SK-N-SH treated with all-trans-retinoic acid at 6 μM for 48 hours (cell line): ENCODE data around the gene SLC10A3.

Source experiments
- ATAC-seq: fragments of 200-7000 bp; cut with Tn5 transposase; 3 replicates; pipeline ENCODE4 v1.9.1; 2020; ENCODE audit warnings: mild to moderate bottlenecking, moderate library complexity
- ARNTL ChIP-seq: fragments of 450-650 bp; formaldehyde crosslinking; IDR thresholded peaks from 2 replicates; pipeline ENCODE4 v1.5.0; 2020; ENCODE audit warnings: low read depth, mild to moderate bottlenecking, moderate library complexity, borderline replicate concordance
- BACH2 ChIP-seq: fragments of 250-450 bp; sonication (Bioruptor Pico); IDR thresholded peaks from 2 replicates; pipeline ENCODE4 v1.9.0; 2021; ENCODE audit warnings: mild to moderate bottlenecking, borderline replicate concordance
- CSDC2 ChIP-seq: fragments of 250-450 bp; sonication (Bioruptor Pico); IDR thresholded peaks from 2 replicates; pipeline ENCODE4 v1.5.0; 2020; ENCODE audit warnings: mild to moderate bottlenecking, moderate library complexity
- ESRRG ChIP-seq: fragments of 250-450 bp; sonication (Bioruptor Pico); IDR thresholded peaks from 2 replicates; pipeline ENCODE4 v1.6.1; 2021; ENCODE audit warnings: mild to moderate bottlenecking
- GLIS3 ChIP-seq: fragments of 250-450 bp; sonication (Bioruptor Pico); IDR thresholded peaks from 2 replicates; pipeline ENCODE4 v1.5.0; 2020; ENCODE audit warnings: mild to moderate bottlenecking, moderate library complexity
- ISL1 ChIP-seq: fragments of 250-450 bp; sonication (Bioruptor Pico); IDR thresholded peaks from 2 replicates; pipeline ENCODE4 v2.1.2; 2022; ENCODE audit warnings: mild to moderate bottlenecking, moderate library complexity
- OSR1 ChIP-seq: fragments of 250-450 bp; sonication (Bioruptor Pico); IDR thresholded peaks from 2 replicates; pipeline ENCODE4 v1.8.0; 2022; ENCODE audit warnings: moderate library complexity, mild to moderate bottlenecking, inconsistent platforms
- PPARA ChIP-seq: fragments of 250-450 bp; sonication (Bioruptor Pico); IDR thresholded peaks from 2 replicates; pipeline ENCODE4 v1.5.0; 2020; ENCODE audit warnings: mild to moderate bottlenecking, borderline replicate concordance
- RARB ChIP-seq: fragments of 250-450 bp; sonication (Bioruptor Pico); IDR thresholded peaks from 2 replicates; pipeline ENCODE4 v1.8.0; 2021; ENCODE audit warnings: mild to moderate bottlenecking, moderate library complexity
- SNAI2 ChIP-seq: fragments of 250-450 bp; sonication (Bioruptor Pico); IDR thresholded peaks from 2 replicates; pipeline ENCODE4 v1.5.0; 2020; ENCODE audit warnings: mild to moderate bottlenecking, moderate library complexity
- TCF4 ChIP-seq: fragments of 250-450 bp; sonication (Bioruptor Pico); IDR thresholded peaks from 2 replicates; pipeline ENCODE4 v1.8.0; 2021; ENCODE audit warnings: mild to moderate bottlenecking, moderate library complexity, borderline replicate concordance
- TOX ChIP-seq: fragments of 250-450 bp; sonication (Bioruptor Pico); IDR thresholded peaks from 2 replicates; pipeline ENCODE4 v1.8.0; 2021; ENCODE audit warnings: mild to moderate bottlenecking, moderate library complexity, borderline replicate concordance
- ZFP3 ChIP-seq: fragments of 250-450 bp; sonication (Bioruptor Pico); IDR thresholded peaks from 2 replicates; pipeline ENCODE4 v1.5.0; 2020; ENCODE audit warnings: mild to moderate bottlenecking, moderate library complexity
- ZFP30 ChIP-seq: fragments of 450-650 bp; formaldehyde crosslinking; IDR thresholded peaks from 2 replicates; pipeline ENCODE4 v1.5.0; 2022; ENCODE audit warnings: mild to moderate bottlenecking, moderate library complexity
- ZNF565 ChIP-seq: fragments of 450-650 bp; formaldehyde crosslinking; conservative IDR thresholded peaks from 2 replicates; pipeline ENCODE4 v1.5.0; 2020; ENCODE audit warnings: low read depth, mild to moderate bottlenecking, moderate library complexity
- ZNF70 ChIP-seq: fragments of 450-650 bp; formaldehyde crosslinking; IDR thresholded peaks from 2 replicates; pipeline ENCODE4 v1.5.0; 2020; ENCODE audit warnings: mild to moderate bottlenecking, moderate library complexity
- ZNF8 ChIP-seq: fragments of 450-650 bp; formaldehyde crosslinking; IDR thresholded peaks from 2 replicates; pipeline ENCODE4 v1.5.0; 2020; ENCODE audit warnings: mild to moderate bottlenecking, moderate library complexity
- TF ChIP-seq, protein P1 (sequence below): fragments of 250-450 bp; sonication (Bioruptor Pico); IDR thresholded peaks from 2 replicates; pipeline ENCODE4 v1.8.0; 2020; ENCODE audit warnings: mild to moderate bottlenecking, moderate library complexity, borderline replicate concordance
- TF ChIP-seq, protein P2 (sequence below): fragments of 250-450 bp; sonication (Bioruptor Pico); IDR thresholded peaks from 2 replicates; pipeline ENCODE4 v1.8.0; 2021; ENCODE audit warnings: low read depth, mild to moderate bottlenecking, moderate library complexity, borderline replicate concordance
- TF ChIP-seq, protein P3 (sequence below): fragments of 250-450 bp; sonication (Bioruptor Pico); IDR thresholded peaks from 2 replicates; pipeline ENCODE4 v1.5.1; 2020; ENCODE audit warnings: low read depth, mild to moderate bottlenecking, moderate library complexity
- TF ChIP-seq, protein P4 (sequence below): fragments of 250-450 bp; sonication (Bioruptor Pico); IDR thresholded peaks from 2 replicates; pipeline ENCODE4 v1.5.1; 2021; ENCODE audit warnings: mild to moderate bottlenecking, moderate library complexity

The SLC10A3 gene

DNA sequence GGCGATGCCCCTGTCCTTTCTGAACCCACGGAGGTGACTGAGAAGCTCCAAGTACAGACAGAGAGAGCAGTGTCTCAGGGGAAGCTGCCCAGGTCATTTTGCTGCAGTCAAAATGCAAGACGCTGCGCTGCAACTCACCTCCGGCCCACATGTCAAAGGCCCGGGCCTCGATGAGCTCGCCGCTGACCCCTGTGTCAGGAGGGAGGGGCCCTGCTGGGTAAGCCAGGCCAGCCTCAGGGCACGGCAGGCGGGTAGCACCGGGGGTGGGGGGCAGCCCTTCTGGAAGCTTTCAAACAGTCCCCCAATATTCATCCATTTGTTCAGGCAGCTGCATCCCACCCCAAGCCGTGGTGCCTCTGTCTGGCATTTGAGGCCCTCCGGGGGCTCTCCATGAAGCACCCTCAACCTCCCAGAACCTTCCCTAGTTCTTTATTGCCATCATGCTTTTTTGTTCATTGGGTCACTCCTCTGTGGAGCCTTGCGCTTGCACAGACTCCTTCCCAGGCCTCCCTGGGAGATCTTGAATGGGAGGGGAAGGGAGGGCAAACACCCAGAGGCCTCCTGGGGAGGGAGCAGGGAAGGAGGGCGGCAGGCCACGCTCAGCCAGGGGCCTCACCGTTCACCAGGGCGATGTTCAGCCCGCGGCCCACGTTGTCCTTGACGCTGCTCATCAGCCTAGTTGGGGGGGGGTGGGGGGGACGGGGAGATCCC, 17.4 kb upstream of the SLC10A3 start (continued):
- TF ChIP-seq, protein P1, sequence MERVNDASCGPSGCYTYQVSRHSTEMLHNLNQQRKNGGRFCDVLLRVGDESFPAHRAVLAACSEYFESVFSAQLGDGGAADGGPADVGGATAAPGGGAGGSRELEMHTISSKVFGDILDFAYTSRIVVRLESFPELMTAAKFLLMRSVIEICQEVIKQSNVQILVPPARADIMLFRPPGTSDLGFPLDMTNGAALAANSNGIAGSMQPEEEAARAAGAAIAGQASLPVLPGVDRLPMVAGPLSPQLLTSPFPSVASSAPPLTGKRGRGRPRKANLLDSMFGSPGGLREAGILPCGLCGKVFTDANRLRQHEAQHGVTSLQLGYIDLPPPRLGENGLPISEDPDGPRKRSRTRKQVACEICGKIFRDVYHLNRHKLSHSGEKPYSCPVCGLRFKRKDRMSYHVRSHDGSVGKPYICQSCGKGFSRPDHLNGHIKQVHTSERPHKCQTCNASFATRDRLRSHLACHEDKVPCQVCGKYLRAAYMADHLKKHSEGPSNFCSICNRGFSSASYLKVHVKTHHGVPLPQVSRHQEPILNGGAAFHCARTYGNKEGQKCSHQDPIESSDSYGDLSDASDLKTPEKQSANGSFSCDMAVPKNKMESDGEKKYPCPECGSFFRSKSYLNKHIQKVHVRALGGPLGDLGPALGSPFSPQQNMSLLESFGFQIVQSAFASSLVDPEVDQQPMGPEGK (CRISPR knock-in tag): no peak
- TF ChIP-seq ZNF8 (CRISPR knock-in tag) (no peak), TCF4 (CRISPR knock-in tag) (no peak)

DNA sequence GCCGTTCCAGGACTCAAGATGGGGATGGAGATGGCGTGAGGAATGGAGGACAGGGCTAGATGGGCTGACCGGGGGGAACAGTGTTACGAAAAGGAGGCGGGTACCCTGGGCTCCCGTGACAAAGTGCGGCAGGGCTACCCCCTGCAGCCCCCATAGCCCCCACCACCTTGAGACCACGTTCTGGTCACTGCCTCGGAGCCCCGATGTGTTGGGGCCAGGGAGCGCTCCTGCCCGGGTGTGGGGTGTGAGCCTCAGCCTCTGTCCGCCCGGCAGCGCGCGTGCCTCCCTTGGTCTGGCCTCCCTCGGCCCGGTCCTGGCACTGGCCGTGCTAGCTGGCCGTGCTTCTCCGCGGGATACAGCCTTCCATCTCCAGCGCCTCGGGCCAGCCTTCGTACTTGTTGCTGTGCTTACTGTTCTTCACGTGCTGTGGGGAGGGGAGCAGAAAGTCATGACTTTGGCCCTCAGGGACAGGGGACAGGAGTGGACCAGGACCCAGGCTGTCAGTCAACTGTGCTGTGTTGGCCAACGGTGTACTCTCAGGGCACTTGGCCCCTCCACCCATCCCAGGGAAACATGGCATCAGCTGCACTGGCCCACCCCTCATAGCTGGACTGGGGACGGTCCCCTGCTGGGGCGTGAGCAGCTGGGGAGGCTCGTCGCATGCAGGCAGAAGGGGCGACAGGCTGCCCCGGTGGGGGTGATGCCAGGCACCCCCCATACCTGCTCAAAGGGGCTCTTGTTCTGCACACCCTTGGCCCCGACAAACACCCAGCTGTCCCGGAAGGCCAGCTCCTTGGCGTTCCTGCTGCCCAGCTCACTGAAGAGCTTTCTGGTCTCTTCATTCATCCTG, 16.3 kb upstream of the SLC10A3 start:
- TF ChIP-seq BACH2 (CRISPR knock-in tag) (no peak), ISL1 (CRISPR knock-in tag) (no peak), CSDC2 (CRISPR knock-in tag) (no peak), ZNF8 (CRISPR knock-in tag) (no peak), SNAI2 (CRISPR knock-in tag) (no peak), TCF4 (CRISPR knock-in tag) (no peak), ZFP3 (CRISPR knock-in tag) (no peak)
- TF ChIP-seq, protein P2, sequence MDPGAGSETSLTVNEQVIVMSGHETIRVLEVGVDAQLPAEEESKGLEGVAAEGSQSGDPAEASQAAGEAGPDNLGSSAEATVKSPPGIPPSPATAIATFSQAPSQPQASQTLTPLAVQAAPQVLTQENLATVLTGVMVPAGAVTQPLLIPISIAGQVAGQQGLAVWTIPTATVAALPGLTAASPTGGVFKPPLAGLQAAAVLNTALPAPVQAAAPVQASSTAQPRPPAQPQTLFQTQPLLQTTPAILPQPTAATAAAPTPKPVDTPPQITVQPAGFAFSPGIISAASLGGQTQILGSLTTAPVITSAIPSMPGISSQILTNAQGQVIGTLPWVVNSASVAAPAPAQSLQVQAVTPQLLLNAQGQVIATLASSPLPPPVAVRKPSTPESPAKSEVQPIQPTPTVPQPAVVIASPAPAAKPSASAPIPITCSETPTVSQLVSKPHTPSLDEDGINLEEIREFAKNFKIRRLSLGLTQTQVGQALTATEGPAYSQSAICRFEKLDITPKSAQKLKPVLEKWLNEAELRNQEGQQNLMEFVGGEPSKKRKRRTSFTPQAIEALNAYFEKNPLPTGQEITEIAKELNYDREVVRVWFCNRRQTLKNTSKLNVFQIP: no peak
- TF ChIP-seq, protein P1 (CRISPR knock-in tag): no peak
- TF ChIP-seq, protein P3, sequence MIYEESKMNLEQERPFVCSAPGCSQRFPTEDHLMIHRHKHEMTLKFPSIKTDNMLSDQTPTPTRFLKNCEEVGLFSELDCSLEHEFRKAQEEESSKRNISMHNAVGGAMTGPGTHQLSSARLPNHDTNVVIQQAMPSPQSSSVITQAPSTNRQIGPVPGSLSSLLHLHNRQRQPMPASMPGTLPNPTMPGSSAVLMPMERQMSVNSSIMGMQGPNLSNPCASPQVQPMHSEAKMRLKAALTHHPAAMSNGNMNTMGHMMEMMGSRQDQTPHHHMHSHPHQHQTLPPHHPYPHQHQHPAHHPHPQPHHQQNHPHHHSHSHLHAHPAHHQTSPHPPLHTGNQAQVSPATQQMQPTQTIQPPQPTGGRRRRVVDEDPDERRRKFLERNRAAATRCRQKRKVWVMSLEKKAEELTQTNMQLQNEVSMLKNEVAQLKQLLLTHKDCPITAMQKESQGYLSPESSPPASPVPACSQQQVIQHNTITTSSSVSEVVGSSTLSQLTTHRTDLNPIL (CRISPR knock-in tag): no peak
- no peak for ATAC-seq

DNA sequence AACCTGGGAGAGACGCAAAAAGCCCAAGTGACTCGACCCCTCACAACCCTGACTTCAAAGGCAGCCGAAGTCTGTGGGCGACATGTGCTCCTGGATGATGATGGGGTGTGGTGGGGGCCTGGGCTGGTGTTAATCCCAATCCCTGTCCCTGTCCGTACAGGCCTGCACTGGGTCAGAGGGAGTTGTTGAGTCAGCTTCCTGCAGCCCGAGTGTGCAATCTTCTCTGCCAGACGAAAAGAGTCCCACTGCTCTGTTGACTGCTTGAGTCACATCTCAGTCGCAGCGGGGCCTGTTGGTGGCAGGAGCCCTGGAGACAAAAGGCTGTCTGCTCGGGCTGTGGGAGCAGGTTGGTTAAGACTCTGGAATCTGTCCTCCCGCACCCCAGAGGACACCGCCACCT, 15.3 kb upstream of the SLC10A3 start:
- TF ChIP-seq GLIS3 (CRISPR knock-in tag) (no peak), PPARA (CRISPR knock-in tag) (no peak)

DNA sequence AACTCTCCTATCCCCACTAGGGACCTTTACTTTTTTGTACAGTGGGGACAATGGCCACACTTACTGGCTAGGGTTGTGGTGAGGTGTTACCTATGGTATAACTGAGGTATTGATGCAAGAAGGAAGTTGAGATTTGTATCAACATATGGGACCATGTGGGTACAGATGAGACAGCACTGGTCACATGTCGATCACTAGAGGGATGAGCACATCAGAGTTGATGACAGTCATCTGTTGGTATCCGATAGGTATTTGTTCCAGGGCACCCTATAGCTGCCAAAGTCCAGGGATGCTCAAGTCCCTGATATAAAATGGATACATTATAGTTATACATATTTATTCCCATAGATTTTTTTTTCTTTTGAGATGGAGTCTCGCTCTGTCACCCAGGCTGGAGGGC, 12.6 kb upstream of the SLC10A3 start:
- no peak for ATAC-seq
- TF ChIP-seq, protein P3 (CRISPR knock-in tag): no peak
- TF ChIP-seq ISL1 (CRISPR knock-in tag) (no peak), CSDC2 (CRISPR knock-in tag) (no peak), TCF4 (CRISPR knock-in tag) (no peak), PPARA (CRISPR knock-in tag) (no peak), ZNF565 (CRISPR knock-in tag) (no peak), ZNF70 (CRISPR knock-in tag) (no peak), SNAI2 (CRISPR knock-in tag) (no peak), ZFP30 (no peak), RARB (CRISPR knock-in tag) (no peak), OSR1 (CRISPR knock-in tag) (no peak), TOX (no peak), ARNTL (CRISPR knock-in tag) (no peak), GLIS3 (CRISPR knock-in tag) (no peak), ZNF8 (CRISPR knock-in tag) (no peak), ESRRG (no peak), ZFP3 (CRISPR knock-in tag) (no peak)
- TF ChIP-seq, protein P4, sequence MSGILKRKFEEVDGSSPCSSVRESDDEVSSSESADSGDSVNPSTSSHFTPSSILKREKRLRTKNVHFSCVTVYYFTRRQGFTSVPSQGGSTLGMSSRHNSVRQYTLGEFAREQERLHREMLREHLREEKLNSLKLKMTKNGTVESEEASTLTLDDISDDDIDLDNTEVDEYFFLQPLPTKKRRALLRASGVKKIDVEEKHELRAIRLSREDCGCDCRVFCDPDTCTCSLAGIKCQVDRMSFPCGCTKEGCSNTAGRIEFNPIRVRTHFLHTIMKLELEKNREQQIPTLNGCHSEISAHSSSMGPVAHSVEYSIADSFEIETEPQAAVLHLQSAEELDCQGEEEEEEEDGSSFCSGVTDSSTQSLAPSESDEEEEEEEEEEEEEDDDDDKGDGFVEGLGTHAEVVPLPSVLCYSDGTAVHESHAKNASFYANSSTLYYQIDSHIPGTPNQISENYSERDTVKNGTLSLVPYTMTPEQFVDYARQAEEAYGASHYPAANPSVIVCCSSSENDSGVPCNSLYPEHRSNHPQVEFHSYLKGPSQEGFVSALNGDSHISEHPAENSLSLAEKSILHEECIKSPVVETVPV (CRISPR knock-in tag): no peak
- TF ChIP-seq, protein P1 (CRISPR knock-in tag): no peak

More for the DNA sequence above, 15.3 kb upstream of the SLC10A3 start:
- peak; percentile 61 for ATAC-seq
